Transverse colon (tissue), 4 donors: ENCODE results near the gene CIAO3.

ENCODE experiments used
- EP300 ChIP-seq: sonication (generic); formaldehyde crosslinking; IDR thresholded peaks from one replicate; pipeline ENCODE4 v1.6.1; 2017; ENCODE audit warnings: antibody characterized with exemption, low read depth
- POLR2AphosphoS5 ChIP-seq, 3 donors: sonication (generic); formaldehyde crosslinking; IDR thresholded peaks; one replicate each; pipeline ENCODE4 v1.6.1; 2016; ENCODE audit warnings: antibody characterized with exemption in 3 of 3
- TF ChIP-seq, protein P1 (sequence below), 5 experiments: fragments of 200-600 bp in 3 of 5; fragments of 450-650 bp in 2 of 5; sonication (generic) in 3 of 5; IDR thresholded peaks; 1 replicate in 2 of 5; 2 replicates in 3 of 5; pipeline ENCODE4 v1.5.1; 2016 to 2017; ENCODE audit warnings: antibody characterized with exemption in 5 of 5, inconsistent platforms in 3 of 5, mild to moderate bottlenecking in 2 of 5, moderate library complexity in 1 of 5

DNA sequence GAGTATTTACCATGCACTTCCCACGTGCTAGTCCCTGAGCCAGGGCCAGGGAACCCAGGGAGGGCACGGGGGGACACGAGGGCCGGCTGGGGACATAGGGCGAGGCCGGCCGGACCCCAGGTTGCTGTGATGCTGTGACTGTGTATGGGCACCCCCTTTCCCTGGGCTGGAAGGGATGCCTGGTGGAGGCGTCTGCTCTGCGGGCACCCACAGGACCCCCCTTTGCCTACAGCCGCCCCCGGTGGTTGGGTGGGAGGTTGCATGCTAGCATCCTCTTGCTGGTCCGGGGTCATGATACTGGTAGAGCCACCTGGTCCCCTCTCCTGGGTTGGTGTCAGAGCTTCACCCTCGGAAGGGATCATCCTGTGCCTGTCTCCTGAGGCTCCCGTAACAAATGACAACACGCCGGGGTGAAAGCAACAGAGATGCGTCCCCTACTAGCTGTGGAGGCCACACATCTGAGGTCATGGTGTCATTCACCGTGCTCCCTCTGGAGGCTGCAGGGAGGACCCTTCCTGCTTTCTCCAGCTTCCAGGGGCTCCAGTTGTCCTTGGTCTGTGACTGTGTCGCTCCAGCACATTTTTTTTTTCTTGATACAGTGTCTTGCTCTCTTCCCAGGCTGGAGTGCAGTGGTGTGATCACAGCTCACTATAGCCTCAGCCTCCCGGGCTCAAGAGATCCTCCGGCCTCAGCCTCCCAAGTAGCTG, 3.1 kb upstream of the CIAO3 start:
- TF ChIP-seq, protein P1, sequence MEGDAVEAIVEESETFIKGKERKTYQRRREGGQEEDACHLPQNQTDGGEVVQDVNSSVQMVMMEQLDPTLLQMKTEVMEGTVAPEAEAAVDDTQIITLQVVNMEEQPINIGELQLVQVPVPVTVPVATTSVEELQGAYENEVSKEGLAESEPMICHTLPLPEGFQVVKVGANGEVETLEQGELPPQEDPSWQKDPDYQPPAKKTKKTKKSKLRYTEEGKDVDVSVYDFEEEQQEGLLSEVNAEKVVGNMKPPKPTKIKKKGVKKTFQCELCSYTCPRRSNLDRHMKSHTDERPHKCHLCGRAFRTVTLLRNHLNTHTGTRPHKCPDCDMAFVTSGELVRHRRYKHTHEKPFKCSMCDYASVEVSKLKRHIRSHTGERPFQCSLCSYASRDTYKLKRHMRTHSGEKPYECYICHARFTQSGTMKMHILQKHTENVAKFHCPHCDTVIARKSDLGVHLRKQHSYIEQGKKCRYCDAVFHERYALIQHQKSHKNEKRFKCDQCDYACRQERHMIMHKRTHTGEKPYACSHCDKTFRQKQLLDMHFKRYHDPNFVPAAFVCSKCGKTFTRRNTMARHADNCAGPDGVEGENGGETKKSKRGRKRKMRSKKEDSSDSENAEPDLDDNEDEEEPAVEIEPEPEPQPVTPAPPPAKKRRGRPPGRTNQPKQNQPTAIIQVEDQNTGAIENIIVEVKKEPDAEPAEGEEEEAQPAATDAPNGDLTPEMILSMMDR (IDR thresholded peaks at IDR 0.05): no peak
- TF ChIP-seq EP300: no peak
- no peak for TF ChIP-seq POLR2AphosphoS5 (IDR thresholded peaks at IDR 0.05)
